ENCODE results near the gene KANSL1. TPM values are rescaled to one million over a fixed set of nuclear protein-coding genes. Genes with fewer than 3 reads are reported as not detected.
"Not testable (repeated sequence)": the region's sequence is repeated elsewhere in the genome, so short reads cannot be mapped to it uniquely, and the experiment has no call there.

The KANSL1 gene
- total RNA-seq, 1 donor from 2014 or later = 152 TPM

DNA sequence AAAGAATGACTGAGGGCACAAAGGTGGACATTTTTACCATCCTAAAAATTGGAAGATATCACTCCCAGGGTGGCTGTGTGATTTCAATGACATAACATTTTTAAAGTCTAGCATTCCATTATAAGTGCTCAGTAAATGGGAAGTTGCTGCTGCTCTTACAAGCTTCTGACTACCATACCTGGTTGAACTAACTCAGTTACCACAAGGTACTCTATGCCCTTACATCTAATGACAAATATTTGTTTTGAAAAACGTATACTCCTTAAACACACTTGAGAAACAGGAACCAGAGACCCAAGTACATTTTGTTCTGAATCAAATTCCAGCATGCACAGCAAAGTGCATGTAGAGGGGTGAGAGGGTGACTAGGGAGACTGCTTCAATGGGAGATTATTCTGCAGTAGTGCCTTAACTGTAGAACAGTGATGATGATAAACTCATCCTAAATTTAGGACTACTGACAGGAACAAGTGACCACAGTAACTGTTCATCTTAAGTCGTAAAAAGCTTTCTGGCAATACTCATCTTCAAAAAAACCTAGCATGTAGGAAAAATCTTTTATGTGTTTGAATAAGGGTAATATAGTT lies 83.5 kb downstream of the KANSL1 start:
- TF ChIP-seq, protein P1, sequence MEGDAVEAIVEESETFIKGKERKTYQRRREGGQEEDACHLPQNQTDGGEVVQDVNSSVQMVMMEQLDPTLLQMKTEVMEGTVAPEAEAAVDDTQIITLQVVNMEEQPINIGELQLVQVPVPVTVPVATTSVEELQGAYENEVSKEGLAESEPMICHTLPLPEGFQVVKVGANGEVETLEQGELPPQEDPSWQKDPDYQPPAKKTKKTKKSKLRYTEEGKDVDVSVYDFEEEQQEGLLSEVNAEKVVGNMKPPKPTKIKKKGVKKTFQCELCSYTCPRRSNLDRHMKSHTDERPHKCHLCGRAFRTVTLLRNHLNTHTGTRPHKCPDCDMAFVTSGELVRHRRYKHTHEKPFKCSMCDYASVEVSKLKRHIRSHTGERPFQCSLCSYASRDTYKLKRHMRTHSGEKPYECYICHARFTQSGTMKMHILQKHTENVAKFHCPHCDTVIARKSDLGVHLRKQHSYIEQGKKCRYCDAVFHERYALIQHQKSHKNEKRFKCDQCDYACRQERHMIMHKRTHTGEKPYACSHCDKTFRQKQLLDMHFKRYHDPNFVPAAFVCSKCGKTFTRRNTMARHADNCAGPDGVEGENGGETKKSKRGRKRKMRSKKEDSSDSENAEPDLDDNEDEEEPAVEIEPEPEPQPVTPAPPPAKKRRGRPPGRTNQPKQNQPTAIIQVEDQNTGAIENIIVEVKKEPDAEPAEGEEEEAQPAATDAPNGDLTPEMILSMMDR (IDR thresholded peaks at IDR 0.05) = no peak
- POLR2A ChIA-PET = no interaction called here
- Mint-ChIP-seq H3K4me1 (peaks cover 71% of the 10 kb centered on the region), H3K27ac (no peak overlapping the region), H3K36me3 (ENCODE audit: low read depth) (peaks cover 5% of the 10 kb centered on the region), H3K4me3 (no peak overlapping the region), H3K9me3 (no peaks in the 10 kb centered on the region), H3K27me3 (no peaks in the 10 kb centered on the region)
- DNase-seq = no peak
- intact Hi-C loops (cut with micrococcal nuclease) = no loop called here
- no peak for ATAC-seq (ENCODE audit: low read depth)
- CTCF ChIA-PET = no interaction called here

DNA sequence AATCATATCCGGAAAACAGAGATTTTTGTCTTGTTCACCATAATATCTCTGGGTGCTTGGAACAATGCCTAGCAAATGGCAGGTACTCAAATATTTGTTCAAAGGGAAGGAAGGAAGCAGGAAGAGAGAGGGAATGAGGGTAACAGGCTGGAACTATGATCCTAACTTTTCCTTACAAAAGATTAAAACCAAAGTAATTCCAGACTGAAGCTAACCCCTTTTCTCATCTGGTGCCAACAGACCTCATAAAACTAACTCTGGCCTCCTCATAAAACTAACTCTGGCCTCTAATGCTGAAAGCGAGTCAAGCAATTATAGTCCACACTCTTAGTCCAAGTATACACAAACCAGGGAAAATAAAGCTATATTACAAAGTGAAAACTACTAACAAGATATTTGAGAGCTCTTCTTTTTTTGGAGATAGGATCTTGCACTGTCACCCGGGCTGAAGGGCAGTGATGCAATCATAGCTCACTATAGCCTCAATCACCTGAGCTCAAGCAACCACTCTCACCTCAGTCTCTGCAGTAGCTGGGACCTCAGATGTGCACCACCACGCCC lies 84.6 kb downstream of the KANSL1 start:
- H3K9me3 Mint-ChIP-seq = no peaks in the 10 kb centered on the region
- H3K27ac Mint-ChIP-seq = peak overlapping the region; percentile 26
- ATAC-seq (ENCODE audit: low read depth) = no peak
- intact Hi-C loops (cut with micrococcal nuclease) = no loop called here
- H3K4me3 Mint-ChIP-seq = peak overlapping the region; percentile 9
- ChIA-PET POLR2A (no interaction called here), CTCF (interaction anchor here (1.0 kb wide), 1 partner anchor 84 kb away, joined by 3 read pairs; the partner anchor contains the start of gene KANSL1)
- peaks cover 7% of the 10 kb centered on the region for H3K36me3 Mint-ChIP-seq (ENCODE audit: low read depth)
- no peak for DNase-seq
- no peaks in the 10 kb centered on the region for H3K27me3 Mint-ChIP-seq
- peaks cover 74% of the 10 kb centered on the region for H3K4me1 Mint-ChIP-seq
- TF ChIP-seq, protein P1 (IDR thresholded peaks at IDR 0.05) = no peak

DNA sequence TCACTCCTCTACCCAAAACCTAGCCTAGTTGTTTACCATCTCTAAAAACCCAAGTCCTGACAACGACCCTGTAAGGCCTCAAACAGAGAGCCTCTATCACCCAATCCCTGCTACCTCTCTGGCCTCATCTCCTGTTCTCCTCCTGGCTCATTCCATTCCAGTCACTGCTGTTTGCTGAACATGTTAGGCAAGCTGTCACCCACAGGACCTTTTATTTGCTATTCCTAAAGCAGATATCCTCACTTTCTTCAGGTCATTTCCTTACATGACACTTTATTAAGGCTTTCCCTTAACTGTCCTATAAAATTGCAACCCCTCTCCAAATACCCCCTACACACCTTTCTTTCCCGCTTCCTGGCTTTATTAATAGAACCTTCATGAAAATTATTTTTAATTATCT lies 85.1 kb downstream of the KANSL1 start:
- POLR2A ChIA-PET = no interaction called here
- Mint-ChIP-seq H3K4me3 (no peak overlapping the region), H3K27me3 (no peaks in the 10 kb centered on the region), H3K4me1 (peaks cover 73% of the 10 kb centered on the region), H3K9me3 (no peaks in the 10 kb centered on the region), H3K36me3 (ENCODE audit: low read depth) (peaks cover 7% of the 10 kb centered on the region), H3K27ac (no peak overlapping the region)
- no peak for ATAC-seq (ENCODE audit: low read depth)
- intact Hi-C loops (cut with micrococcal nuclease) = no loop called here
- CTCF ChIA-PET = interaction anchor here (1.0 kb wide), 1 partner anchor 85 kb away, joined by 3 read pairs; the partner anchor contains the start of gene KANSL1
- no peak for DNase-seq
- TF ChIP-seq, protein P1 (IDR thresholded peaks at IDR 0.05) = no peak

DNA sequence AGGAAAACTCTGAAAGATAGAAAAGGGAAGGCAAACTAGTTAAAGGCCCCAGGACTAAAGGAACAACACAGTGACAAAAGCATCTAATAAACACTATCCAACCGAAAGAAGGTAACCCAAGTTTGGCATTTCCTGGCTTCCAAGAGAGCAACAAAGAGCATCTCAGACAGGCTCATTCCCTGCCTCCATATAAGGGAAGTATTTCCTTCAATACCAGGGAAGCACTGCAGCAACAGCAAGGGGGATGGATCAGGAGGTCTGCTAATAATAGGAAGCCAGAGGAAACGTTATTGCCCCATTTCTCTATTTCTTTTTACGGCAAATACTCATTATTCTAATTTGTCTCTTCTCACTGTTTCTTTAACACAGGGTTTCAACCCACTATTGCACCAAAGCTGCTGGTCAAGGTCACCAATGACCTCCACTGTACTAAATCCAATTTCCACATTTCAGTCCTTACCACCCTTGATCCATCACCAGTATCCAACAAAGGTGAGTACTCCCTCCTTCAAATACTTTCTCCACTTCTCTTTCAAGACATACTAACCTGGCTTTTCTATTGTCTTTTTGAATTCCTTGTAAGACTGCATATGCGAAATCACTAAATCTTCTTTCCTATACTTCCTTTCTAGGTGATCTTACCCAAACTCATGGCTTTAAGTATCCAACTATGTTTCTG lies 86.1 kb downstream of the KANSL1 start:
- H3K4me3 Mint-ChIP-seq = no peak overlapping the region
- DNase-seq (no peak), ATAC-seq (ENCODE audit: low read depth) (no peak)
- H3K9me3 Mint-ChIP-seq = no peaks in the 10 kb centered on the region
- POLR2A ChIA-PET = no interaction called here
- CTCF ChIA-PET = no interaction called here
- no peak overlapping the region for H3K27ac Mint-ChIP-seq
- H3K4me1 Mint-ChIP-seq = peaks cover 75% of the 10 kb centered on the region
- peaks cover 7% of the 10 kb centered on the region for H3K36me3 Mint-ChIP-seq (ENCODE audit: low read depth)
- intact Hi-C loops (cut with micrococcal nuclease) = no loop called here
- H3K27me3 Mint-ChIP-seq = no peaks in the 10 kb centered on the region
- TF ChIP-seq, protein P1 (IDR thresholded peaks at IDR 0.05) = no peak

DNA sequence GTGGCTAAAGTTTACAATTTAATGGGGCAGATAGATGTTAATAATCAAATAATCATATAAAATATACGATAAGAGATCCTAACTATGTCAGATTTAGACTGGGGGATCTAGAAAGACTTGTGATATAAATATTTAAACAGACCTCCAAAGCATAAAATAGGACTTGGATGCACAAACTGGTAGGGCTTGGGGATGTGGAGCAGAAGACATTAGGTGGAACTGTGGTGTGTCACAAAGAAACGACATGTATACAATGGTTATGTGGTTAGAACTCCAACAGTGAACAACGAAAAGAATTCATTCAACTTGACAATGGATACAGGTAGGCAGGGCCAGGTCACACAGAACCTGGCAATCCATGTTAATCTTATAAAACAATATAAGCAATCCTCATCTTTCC lies 90.4 kb downstream of the KANSL1 start:
- CTCF ChIA-PET; POLR2A ChIA-PET; ATAC-seq (ENCODE audit: low read depth): not testable (repeated sequence)

DNA sequence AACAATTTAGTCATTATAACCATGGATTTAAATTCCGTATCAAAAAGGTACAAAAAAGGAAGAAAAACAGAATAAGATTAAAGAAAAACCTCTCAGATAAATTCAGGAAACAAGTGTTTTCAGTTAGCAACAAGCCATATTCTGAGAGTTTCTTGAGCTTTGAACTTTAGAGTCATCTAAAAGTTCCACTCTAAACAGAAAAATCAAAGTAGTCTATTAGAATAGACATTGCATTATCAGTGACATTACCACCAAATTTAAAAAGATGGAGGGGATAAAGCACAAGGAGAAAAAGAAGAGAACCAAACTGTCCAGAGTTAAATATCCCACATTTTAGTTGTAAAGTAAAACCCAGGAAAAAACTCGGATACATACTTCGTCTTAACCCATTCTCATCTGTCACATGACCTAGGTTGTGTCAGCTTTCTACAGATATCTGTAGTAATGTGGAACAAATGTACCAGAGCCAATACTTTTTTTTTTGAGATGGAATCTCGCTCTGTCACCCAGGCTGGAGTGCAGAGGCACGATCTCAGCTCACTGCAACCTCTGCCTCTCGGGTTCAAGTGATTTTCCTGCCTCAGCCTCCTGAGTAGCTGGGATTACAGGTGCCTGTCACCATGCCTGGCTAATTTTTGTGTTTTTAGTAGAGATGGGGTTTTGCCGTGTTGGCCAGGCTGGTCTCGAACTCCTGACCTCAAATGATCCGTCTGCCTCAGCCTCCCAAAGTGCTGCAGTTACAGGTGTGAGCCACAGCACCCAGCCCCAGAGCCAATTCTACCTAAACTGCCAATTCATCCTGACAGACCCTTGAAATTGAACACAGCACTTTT lies 91.2 kb downstream of the KANSL1 start:
- H3K36me3 Mint-ChIP-seq (ENCODE audit: low read depth); H3K9me3 Mint-ChIP-seq; H3K4me3 Mint-ChIP-seq; H3K27me3 Mint-ChIP-seq; POLR2A ChIA-PET; H3K27ac Mint-ChIP-seq; ATAC-seq (ENCODE audit: low read depth); DNase-seq; intact Hi-C loops (cut with micrococcal nuclease); CTCF ChIA-PET: not testable (repeated sequence)
- peaks cover 64% of the 10 kb centered on the region for H3K4me1 Mint-ChIP-seq

More for the DNA sequence above, 90.4 kb downstream of the KANSL1 start:
- H3K4me3 Mint-ChIP-seq; DNase-seq; intact Hi-C loops (cut with micrococcal nuclease); H3K36me3 Mint-ChIP-seq (ENCODE audit: low read depth); H3K27me3 Mint-ChIP-seq; H3K27ac Mint-ChIP-seq; H3K9me3 Mint-ChIP-seq: not testable (repeated sequence)
- H3K4me1 Mint-ChIP-seq = peaks cover 67% of the 10 kb centered on the region

Data from activated B cell treated with CpG ODN at 0.5 μM for 24 hours (primary cell).